Stimulated activated CD8-positive, alpha-beta memory T cell treated with anti-CD3 and anti-CD28 coated beads, Interleukin-7, amount 100 ng/mL, for 48 hours (primary cell): ENCODE results near the gene WBP1.
A peak's percentile ranks its signal among the peaks of the same experiment; 100 is the strongest.

ENCODE experiments used
- DNase-seq, 2 donors: peaks; one replicate each; pipeline ENCODE4 v3.0.0-alpha.2; 2020; ENCODE audit warnings: low read depth in 1 of 2; ENCODE audit errors: extremely low read depth in 1 of 2

The WBP1 gene

GRCh38 chr2:74501335-74502071 lies 43.3 kb downstream of the WBP1 start:
- DNase-seq: no peak

GRCh38 chr2:74502147-74502719 lies 44.0 kb downstream of the WBP1 start:
- no peak for DNase-seq

- peak; percentile 50 to 51 for DNase-seq
These were observed 44.7 kb downstream of the WBP1 start for GRCh38 chr2:74502720-74503505.

- no peak for DNase-seq
These were observed 45.6 kb downstream of the WBP1 start for GRCh38 chr2:74503506-74504475.

GRCh38 chr2:74504591-74504990 lies 46.4 kb downstream of the WBP1 start:
- DNase-seq: no peak

GRCh38 chr2:74505448-74506246 lies 47.4 kb downstream of the WBP1 start:
- DNase-seq: no peak

GRCh38 chr2:74507145-74507925 lies 49.1 kb downstream of the WBP1 start, which contains the start of gene PCGF1:
Gene PCGF1, minus strand, starts transcription at chr2:74507695. Its CDS starts 27 bp downstream, at chr2:74507668.
- DNase-seq: peak; percentile 96 to 98

GRCh38 chr2:74507926-74508520 lies 49.8 kb downstream of the WBP1 start:
- DNase-seq: no peak

GRCh38 chr2:74510272-74510671 lies 52.0 kb downstream of the WBP1 start:
- no peak for DNase-seq
